Neural progenitor cell (in vitro differentiated cells): ENCODE results near the gene PRSS33.

ENCODE experiments used
- CTCF ChIP-seq: fragments of 200-600 bp; sonication (generic); IDR thresholded peaks from 2 replicates; pipeline ENCODE4 v1.5.1; 2017; ENCODE audit warnings: antibody characterized with exemption, mild to moderate bottlenecking
- EZH2phosphoT487 ChIP-seq: fragments of 200-600 bp; sonication (generic); IDR thresholded peaks from 2 replicates; pipeline ENCODE4 v1.6.1; 2017; ENCODE audit warnings: antibody characterized with exemption

GRCh38 chr16:2764718-2765117 is 22.6 kb downstream of the PRSS33 start:
- TF ChIP-seq CTCF: no peak
- no peak for TF ChIP-seq EZH2phosphoT487
